AG04449 (cell line): ENCODE results near the gene SLC25A14.

Experiments
- CTCF ChIA-PET: fragments of 350-600 bp; formaldehyde crosslinking; extraction: SDS; loops from one replicate; lab custom pipeline; 2021; ENCODE audit warnings: antibody characterized with exemption; lab: Yijun Ruan, JAX
- POLR2A ChIA-PET: fragments of 400-600, 350-600 bp; formaldehyde crosslinking; extraction: SDS; loops from one replicate; lab custom pipeline; 2020; ENCODE audit warnings: antibody characterized with exemption, inconsistent platforms; lab: Yijun Ruan, JAX
- DNase-seq: peaks from one replicate; pipeline ENCODE4 v3.0.0-alpha.2; 2010; ENCODE audit warnings: low read depth, low spot score
- H3K4me3 ChIP-seq: 2 replicates; pipeline ENCODE4 v1.5.1; 2011; ENCODE audit warnings: low read depth, mild to moderate bottlenecking, control low read depth, low read length
- TF ChIP-seq, protein P1 (sequence below): IDR thresholded peaks from one replicate; pipeline ENCODE4 v1.5.1; 2011; ENCODE audit warnings: mild to moderate bottlenecking, moderate library complexity, low read length, control low read depth, inconsistent platforms; ENCODE audit not compliant: insufficient read depth; ENCODE audit errors: missing control alignments

Gene SLC25A14

DNA sequence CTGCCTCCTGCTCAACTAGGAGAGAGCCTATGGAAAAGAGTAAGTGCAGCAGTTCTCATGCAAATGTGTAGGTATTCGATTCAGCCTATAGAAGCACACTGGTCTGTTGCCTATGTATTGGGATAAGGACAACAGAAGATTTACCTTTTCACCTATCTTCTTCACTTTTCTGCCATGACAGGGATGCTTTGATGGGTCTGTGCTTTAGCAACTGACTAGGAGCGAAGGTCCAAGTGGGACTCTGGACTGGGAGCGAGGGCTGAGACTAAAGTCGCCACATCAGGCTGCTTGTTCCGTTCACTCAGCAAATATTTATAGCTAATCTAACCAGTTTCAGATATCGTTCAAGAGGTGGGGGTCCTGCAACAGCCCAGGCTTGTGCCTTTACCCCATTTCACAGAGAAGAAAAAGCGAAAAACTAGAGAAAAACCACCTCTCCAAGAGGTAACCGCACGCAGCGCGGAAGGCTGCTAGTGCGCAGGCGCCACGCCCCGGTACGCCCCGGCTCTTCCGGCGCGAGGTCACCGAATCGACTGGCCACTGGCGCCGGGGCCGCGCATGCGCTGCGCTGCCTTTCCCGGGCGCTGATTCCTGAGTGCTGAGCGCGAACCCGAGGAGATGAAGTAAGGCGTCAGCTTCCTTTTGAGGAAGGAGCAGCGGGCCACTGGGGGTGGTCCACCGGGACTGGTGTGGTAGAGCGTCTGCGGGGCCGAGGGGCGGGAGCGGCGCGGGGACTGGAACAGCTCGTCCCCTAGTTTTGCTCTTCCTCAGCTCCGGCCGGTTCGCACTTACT is 61.9 kb downstream of the SLC25A14 start, which contains the start of gene RBMX2:
RBMX2 (plus strand) TSS at position 573 of the 793 bp plus-strand sequence; CDS start at position 619, 46 bp downstream.
- TF ChIP-seq, protein P1, sequence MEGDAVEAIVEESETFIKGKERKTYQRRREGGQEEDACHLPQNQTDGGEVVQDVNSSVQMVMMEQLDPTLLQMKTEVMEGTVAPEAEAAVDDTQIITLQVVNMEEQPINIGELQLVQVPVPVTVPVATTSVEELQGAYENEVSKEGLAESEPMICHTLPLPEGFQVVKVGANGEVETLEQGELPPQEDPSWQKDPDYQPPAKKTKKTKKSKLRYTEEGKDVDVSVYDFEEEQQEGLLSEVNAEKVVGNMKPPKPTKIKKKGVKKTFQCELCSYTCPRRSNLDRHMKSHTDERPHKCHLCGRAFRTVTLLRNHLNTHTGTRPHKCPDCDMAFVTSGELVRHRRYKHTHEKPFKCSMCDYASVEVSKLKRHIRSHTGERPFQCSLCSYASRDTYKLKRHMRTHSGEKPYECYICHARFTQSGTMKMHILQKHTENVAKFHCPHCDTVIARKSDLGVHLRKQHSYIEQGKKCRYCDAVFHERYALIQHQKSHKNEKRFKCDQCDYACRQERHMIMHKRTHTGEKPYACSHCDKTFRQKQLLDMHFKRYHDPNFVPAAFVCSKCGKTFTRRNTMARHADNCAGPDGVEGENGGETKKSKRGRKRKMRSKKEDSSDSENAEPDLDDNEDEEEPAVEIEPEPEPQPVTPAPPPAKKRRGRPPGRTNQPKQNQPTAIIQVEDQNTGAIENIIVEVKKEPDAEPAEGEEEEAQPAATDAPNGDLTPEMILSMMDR, result no peak
- peak within 1 kb of the TSS; percentile 77 for H3K4me3 ChIP-seq
- no peak for DNase-seq
- CTCF ChIA-PET, result interaction anchor here (1.3 to 2.7 kb wide), 2 partner anchors 8 to 515 kb away, joined by 3 to 8 read pairs; no protein-coding TSS in a partner anchor
- POLR2A ChIA-PET, result no interaction called here

DNA sequence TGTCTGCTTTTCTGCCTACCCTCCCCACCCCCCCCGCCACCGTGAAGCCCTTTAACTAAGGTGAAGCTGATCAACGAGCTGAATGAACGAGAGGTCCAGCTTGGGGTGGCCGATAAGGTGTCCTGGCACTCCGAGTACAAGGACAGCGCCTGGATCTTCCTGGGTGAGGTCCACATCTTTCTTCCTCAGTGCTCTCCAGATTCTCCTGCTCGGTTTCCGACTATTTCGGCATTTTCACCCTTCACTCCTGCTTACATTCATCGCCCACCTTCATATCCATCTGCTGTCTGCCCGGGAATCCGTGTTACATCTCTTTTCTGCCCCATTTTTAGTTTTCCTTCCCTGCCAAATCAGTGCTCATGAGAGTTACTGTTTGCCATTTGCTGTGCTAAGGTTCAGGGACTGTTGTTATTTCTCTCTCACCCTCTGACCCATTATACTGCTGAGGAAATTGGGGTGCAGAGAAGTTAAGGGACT is 62.5 kb downstream of the SLC25A14 start:
- TF ChIP-seq, protein P1, result no peak
- POLR2A ChIA-PET, result no interaction called here
- no peak for DNase-seq
- H3K4me3 ChIP-seq, result peak overlapping the region; percentile 77
- CTCF ChIA-PET, result interaction anchor here (1.3 to 2.7 kb wide), 2 partner anchors 9 to 514 kb away, joined by 3 to 8 read pairs; no protein-coding TSS in a partner anchor

DNA sequence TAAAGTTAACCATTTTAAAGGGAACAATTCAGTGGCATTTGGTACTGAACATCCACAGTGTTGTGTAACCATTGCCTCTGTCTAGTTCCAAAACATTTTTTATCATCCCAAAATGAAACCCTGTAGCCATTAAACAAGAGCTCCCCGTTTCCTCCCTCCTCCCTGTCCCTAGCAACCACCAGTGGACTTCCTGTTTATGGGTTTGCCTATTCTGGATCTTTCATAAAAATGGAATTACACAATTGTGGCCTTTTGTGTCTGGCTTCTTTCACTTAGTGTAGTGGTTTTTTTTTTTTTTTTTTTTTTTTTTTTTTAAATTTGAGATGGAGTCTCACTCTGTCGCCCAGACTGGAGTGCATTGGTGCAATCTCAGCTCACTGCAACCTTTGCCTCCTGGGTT is 73.7 kb downstream of the SLC25A14 start:
- ChIA-PET POLR2A (no interaction called here), CTCF (no interaction called here)
- DNase-seq, result no peak
- TF ChIP-seq, protein P1, result no peak
- H3K4me3 ChIP-seq, result no peak overlapping the region

DNA sequence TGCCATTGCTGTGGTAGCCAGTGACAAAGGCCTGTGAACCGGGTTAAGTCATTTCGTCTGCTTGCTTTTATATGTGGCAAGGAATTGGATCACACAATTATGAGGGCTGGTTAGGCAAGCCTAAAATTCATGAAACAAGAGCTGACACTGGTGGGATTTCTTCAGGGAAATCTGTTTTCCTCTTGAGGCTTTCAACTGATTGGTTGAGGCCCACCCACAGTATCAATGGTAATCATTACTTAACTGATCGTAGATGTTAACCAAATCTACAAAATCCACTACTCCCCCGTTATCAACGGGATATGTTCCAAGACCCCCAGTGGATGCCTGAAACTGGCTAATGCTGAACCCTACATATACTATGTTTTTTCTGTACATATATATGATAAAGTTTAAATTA is 75.1 kb downstream of the SLC25A14 start:
- ChIA-PET CTCF (interaction anchor here (1.0 kb wide), 1 partner anchor 10 kb away, joined by 3 read pairs; no protein-coding TSS in a partner anchor), POLR2A (no interaction called here)
- TF ChIP-seq, protein P1, result no peak
- no peak for DNase-seq
- H3K4me3 ChIP-seq, result no peak overlapping the region

DNA sequence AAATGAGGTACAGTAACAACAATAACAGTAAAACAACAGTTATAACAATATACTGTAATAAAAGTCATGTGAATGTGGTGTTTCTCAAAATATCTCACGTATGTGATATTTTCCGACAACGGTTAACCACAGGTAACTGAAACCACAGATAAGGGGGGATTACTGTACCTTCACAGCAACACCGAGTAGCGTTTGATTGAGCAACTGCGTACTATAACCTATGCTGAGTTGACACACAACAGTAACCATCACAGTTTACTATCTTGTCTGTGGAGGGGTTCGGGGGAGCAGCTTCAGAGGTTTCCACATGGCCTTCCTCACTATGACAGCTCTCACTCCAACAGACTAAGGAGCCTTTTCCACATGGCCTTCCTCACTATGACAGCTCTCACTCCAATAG is 75.5 kb downstream of the SLC25A14 start:
- DNase-seq, result no peak
- TF ChIP-seq, protein P1, result no peak
- POLR2A ChIA-PET, result no interaction called here
- CTCF ChIA-PET, result interaction anchor here (1.0 kb wide), 1 partner anchor 10 kb away, joined by 3 read pairs; no protein-coding TSS in a partner anchor
- H3K4me3 ChIP-seq, result no peak overlapping the region

DNA sequence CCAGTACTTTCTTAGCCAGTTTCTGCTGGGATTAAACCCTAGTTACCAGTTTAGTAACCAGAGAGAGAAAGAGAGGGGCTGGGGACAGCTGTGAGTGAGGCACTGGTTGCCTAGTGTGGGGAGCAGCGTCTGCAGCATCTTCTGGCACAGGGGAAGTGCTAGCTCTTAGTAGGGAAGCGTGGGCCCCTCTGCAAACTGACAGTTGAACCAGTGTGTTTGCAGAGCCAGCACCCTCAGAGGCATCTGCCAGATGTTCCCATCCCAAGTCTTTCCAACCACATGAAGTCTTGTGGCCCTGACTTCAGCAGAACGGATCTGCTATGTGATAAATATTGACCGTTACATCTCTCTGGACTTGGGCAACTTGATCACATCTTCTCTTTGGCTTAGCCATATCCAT is 77.1 kb downstream of the SLC25A14 start:
- no peak overlapping the region for H3K4me3 ChIP-seq
- ChIA-PET POLR2A (no interaction called here), CTCF (no interaction called here)
- no peak for DNase-seq
- TF ChIP-seq, protein P1, result no peak
